ENCODE results near the gene DNMBP.

DNMBP gene, protein sequence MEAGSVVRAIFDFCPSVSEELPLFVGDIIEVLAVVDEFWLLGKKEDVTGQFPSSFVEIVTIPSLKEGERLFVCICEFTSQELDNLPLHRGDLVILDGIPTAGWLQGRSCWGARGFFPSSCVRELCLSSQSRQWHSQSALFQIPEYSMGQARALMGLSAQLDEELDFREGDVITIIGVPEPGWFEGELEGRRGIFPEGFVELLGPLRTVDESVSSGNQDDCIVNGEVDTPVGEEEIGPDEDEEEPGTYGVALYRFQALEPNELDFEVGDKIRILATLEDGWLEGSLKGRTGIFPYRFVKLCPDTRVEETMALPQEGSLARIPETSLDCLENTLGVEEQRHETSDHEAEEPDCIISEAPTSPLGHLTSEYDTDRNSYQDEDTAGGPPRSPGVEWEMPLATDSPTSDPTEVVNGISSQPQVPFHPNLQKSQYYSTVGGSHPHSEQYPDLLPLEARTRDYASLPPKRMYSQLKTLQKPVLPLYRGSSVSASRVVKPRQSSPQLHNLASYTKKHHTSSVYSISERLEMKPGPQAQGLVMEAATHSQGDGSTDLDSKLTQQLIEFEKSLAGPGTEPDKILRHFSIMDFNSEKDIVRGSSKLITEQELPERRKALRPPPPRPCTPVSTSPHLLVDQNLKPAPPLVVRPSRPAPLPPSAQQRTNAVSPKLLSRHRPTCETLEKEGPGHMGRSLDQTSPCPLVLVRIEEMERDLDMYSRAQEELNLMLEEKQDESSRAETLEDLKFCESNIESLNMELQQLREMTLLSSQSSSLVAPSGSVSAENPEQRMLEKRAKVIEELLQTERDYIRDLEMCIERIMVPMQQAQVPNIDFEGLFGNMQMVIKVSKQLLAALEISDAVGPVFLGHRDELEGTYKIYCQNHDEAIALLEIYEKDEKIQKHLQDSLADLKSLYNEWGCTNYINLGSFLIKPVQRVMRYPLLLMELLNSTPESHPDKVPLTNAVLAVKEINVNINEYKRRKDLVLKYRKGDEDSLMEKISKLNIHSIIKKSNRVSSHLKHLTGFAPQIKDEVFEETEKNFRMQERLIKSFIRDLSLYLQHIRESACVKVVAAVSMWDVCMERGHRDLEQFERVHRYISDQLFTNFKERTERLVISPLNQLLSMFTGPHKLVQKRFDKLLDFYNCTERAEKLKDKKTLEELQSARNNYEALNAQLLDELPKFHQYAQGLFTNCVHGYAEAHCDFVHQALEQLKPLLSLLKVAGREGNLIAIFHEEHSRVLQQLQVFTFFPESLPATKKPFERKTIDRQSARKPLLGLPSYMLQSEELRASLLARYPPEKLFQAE (N-terminal part only)

GRCh38 chr10:100009793-100010676 lies at the start of gene DNMBP:
TSS of gene DNMBP (minus strand) at chr10:100009947. CDS start at chr10:99972124, 37,823 bp downstream.
- peak; percentile 62 for DNase-seq (ENCODE audit: low spot score)

- no peak for DNase-seq (ENCODE audit: low spot score)
Observed at GRCh38 chr10:100057948-100058347, 48.2 kb upstream of the DNMBP start.

DNA sequence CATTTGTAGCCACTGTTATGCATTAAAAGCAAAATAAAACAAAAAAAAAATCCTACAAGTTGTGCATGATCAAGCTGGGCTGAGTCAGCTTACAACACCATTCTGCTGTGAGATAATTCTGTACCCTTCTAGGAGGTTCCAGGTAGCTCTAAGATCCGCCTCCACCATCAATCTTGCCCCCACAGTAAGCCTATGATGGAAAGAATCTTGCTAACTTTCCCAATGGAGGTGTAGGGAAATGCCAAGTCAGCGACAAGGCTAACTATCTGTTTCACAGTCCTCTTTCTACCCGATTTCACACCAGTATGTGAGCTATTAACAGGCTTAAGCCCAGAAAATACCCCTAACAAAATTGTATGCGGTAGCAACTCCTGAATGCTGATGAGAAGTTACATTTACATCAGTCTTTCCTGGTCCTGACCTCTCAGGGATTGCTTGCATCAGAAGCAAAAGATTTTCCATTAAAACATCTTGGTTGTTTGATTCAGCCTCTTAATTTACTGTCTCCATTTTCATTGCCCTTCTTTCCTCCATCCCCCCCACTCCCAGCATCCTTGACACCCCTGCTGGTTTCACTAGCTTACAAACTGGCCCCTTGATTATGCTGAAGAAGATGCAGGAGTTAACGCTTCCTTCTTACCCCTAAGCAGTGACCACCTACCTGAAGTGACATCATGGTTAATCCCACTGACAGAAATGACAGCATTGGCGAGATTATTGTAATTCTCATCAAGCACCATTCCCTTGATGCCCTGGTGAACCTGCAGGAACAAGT lies 44.1 kb upstream of the DNMBP start:
- DNase-seq (ENCODE audit: low spot score) = no peak

GRCh38 chr10:100046021-100046486 lies 36.3 kb upstream of the DNMBP start:
- DNase-seq (ENCODE audit: low spot score) = peak; percentile 87

DNA sequence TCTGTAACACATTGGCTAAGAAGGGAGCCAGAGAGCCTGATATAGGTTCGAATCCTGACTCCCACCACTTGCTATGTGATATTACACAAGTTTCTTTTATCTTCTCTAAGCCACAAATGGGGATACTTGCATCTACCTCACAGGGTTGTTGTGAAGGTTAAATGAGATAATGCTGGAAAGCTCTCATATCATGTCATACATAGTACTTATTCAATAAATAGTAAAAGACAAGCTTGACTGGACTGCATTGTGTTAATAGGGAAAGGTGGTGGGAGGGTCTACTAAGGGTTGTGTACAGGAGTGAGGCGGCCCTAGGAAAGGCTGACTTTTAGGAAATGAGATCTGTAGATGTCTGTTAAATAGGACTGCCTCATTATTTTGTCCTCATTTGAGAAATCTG lies 35.8 kb upstream of the DNMBP start:
- no peak for DNase-seq (ENCODE audit: low spot score)

GRCh38 chr10:100043796-100044195 lies 34.0 kb upstream of the DNMBP start:
- no peak for DNase-seq (ENCODE audit: low spot score)

GRCh38 chr10:100043344-100043743 lies 33.6 kb upstream of the DNMBP start:
- DNase-seq (ENCODE audit: low spot score) = no peak

- DNase-seq (ENCODE audit: low spot score) = no peak
Observed at GRCh38 chr10:100041306-100042002, 31.7 kb upstream of the DNMBP start.

DNA sequence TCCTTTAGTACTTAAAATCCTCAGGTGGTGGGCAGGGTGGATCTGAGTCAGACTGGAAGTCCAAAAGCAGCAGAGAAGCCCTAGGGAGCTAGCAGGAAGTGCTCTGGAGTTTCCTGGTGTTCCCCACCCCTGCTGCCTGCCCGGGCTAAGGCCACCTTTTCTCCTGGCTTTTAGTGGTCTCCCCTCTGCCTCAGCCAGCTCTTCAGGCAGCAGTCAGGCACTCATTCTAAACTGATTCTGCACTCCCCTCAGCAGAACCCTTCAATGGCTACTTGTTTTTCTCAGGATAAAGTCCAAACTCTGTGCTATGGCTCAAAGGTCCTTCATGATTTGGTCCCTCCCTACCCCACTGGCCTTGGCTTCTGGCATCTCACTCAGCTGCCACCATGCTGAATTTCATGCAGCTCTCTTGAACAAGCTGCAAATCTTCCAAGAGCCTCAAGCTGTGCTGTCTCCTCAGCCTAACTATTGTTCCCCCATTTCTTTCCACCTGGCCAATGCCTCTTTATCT lies 28.9 kb upstream of the DNMBP start:
- no peak for DNase-seq (ENCODE audit: low spot score)

DNA sequence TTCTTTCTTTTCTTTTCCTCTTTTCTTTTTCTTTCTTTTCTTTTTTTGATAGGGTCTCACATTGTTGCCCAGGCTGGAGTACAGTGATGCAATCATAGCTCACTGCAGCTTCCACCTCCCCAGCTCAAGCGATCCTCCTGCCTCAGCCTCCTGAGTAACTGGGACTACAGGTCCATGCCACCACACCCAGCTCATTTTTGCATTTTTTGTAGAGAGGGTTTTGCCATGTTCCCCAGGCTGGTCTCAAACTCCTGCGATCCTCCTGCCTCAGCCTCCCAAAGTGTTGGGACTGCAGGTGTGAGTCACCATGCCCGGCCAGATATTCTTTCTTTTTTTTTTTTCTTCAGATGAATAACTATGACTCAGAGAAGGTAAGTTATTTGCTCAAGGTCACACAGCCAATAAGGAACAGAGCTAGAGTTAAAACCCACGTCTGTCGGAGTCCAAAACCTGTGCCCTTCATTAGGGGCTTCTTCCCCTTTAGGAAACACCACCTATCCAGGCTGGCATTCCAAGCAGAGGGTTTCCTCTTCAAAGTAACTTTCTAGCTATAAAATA lies 28.1 kb upstream of the DNMBP start:
- DNase-seq (ENCODE audit: low spot score) = no peak

DNA sequence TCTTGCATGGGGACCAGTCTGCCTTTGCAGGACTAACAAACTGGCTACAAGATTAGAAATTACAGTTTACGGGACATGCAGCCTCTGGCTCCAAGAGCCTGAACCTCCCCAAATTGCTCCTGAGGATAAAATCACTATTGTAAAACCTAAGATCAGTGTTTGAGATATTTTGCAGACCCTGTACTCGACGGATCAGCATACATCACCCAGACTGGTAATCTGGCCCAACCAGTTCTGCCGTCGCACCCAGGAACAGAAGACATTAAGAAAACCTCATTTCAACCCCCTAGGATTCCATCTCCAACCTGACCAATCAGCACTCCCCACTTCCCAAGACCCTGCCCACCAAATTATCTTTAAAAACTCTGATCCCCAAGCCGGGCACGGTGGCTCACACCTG lies 27.1 kb upstream of the DNMBP start:
- DNase-seq (ENCODE audit: low spot score) = no peak

- DNase-seq (ENCODE audit: low spot score) = no peak
Observed at GRCh38 chr10:100033766-100034418, 24.1 kb upstream of the DNMBP start.

DNA sequence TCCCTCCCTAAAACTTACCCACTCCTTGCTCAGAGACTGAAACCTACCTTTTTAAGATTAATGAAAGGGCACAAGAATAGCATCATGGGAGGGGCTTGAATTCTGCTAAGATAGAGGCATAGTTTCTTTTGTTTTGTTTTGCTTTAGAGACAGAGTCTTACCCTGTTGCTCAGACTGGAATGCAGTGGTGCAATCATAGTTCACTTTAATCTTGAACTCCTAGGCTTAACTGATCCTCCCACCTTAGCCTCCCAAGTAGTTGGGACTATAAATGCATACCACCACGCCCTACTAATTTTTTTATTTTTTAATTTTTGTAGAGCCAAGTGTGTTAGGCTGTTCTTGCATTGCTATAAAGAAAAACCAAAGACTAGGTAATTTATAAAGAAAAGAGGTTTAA lies 17.7 kb upstream of the DNMBP start:
- no peak for DNase-seq (ENCODE audit: low spot score)

- no peak for DNase-seq (ENCODE audit: low spot score)
Observed at GRCh38 chr10:100025576-100025975, 15.8 kb upstream of the DNMBP start.

DNA sequence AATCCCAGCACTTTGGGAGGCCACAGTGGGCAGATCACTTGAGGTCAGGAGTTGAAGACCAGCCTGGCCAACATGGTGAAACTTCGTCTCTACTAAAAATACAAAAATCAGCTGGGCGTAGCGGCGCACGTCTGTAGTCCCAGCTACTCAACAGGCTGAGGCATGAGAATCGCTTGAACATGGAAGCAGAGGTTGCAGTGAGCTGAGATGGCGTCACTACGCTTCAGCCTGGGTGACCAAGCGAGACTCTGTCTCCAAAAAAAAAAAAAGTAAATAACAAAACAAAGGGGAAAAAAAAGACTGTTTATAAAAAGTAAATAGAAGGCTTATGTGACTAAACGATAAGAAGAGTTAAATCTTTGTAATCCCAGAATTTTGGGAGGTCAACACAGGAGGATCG lies 15.0 kb upstream of the DNMBP start:
- DNase-seq (ENCODE audit: low spot score) = no peak

DNA sequence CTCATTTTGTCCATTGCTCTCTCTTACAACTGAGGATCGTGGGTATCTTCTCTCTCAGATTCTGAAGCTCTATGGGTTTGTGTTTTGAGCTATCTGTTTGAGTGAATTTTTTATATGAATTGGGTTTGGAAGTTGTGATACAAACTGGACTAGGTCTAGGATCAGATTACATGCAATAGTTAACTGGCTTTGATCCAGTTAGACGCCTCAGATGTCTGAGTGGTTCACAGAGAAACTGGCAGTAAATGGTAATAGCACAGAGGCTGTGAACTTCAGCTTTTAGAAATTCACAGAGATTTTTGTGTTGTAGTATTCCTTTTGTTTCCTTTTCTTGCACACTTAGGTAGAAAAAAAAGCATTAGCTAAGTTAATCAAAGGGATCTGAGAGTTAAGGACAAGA lies 12.7 kb upstream of the DNMBP start:
- no peak for DNase-seq (ENCODE audit: low spot score)

GRCh38 chr10:100021322-100021721 lies 11.6 kb upstream of the DNMBP start:
- DNase-seq (ENCODE audit: low spot score) = no peak

DNA sequence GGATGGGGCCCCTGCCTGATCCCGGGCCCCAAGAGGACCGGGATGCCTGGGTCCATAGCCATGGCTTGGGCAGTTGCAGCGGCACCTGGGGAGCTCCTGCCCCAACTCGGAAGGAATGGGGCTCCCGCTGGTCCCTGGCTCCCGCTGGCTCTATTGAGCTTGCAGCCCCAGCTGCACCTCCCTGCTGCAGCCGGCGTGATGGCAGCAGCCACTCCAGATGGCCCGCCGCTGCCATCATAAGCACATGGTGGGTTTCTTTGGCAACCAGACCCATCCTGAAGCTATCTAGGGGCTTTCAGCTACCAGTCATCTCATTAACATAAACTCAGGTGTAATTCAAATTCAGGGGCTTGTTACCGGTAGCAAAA lies 11.1 kb upstream of the DNMBP start:
- no peak for DNase-seq (ENCODE audit: low spot score)

Measured in Ammon's horn (tissue), 1 donor.